Activated effector memory CD4-positive, alpha-beta T cell treated with anti-CD3 and anti-CD28 coated beads, Interleukin-2, amount 50 U/mL, for 16 hours (primary cell): ENCODE data around the gene LRIG2.
"Not testable (repeated sequence)": the region's sequence is repeated elsewhere in the genome, so short reads cannot be mapped to it uniquely, and the experiment has no call there.

ENCODE experiments used
- DNase-seq: peaks from one replicate; pipeline ENCODE4 v3.0.0-alpha.2; 2020

LRIG2 gene

DNA sequence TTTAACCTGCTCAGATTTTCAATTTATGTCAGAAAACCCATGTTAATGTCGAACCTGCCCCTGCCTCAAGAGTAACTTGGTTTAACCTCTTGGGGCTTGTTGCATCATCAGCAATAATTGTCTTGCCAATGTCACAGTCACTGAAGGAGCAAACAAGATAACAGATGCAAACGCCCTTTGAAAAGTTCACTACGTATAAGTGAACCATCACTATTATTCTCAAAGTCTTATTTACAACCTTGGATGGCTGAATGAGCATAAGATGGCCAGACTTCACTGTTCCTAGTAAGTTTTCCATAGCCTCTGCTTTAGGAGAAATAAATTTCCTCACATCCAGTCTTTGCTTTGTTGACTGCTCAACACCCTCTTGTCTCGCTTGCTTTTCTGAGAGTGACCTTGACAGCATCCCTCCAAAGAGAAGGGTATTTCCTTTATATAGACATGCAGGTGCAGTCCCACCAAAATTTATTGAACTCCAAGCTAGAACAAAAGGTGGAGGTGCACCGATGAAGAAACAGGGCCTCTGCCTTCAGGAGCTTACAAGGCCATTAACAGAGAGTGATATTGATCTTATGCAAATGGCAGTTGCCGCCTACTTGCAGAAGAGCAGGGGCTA is 749 bp upstream of the LRIG2 start:
- DNase-seq = no peak

DNA sequence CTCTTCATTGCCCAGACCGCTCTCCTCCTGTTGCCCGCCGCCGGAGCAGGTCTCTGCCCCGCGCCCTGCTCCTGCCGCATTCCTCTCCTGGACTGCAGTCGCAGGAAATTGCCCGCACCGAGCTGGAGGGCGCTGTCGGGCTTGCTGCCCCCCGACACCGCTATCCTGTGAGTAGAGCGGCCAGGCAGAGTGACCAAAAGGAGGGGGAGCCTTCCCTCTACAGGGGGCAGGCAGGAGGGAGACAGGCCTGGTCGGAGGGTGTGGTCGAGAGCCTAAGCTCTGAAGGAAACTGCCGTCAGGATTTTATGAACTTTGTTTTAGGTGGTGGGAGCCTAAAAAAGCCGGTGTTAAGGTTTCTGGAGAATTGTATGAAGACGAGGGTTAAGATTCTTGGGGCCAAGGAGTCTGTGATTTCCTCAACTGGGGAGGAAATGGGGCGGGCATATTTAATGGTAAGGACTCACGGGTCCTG is 517 bp downstream of the LRIG2 start:
- DNase-seq = no peak

DNA sequence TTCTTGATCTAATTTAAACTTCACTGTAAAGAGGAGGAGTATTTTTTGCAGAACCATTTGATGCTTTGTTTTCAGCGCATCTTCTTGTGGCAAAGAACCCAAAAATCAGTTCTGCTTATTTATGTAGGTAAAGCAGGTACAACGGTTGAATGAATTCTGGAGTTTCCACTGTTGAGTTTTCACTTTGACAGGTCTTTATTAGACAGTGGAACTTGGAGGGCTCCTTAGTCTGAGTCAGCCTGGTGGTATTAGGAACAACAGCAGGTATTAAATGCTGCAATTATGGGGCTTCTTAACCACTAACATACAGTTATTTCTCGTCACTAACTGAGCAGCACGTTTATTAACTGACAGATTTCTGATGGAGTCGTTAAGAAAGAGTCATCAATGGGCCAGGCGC is 1.2 kb downstream of the LRIG2 start:
- DNase-seq = no peak

GRCh38 chr1:113077978-113078377 is 5.0 kb downstream of the LRIG2 start:
- DNase-seq = not testable (repeated sequence)

DNA sequence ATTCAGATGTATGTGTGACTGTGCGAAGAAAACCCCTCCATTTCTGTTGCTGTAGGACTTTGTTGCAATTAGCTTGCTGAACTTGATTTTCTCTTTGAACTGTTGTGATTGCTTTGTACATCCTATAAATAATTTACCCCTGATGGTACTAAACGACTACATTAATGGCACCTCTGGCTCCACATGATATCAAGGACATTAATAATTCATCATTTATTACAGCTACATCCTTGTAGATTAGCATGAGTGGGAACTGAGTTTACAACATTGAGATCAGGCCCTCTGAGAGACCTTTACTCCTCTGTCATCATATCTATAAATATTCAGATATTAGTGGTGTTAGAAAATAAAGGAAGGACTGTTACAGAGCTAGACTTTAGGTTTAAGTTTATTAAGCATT is 13.5 kb downstream of the LRIG2 start:
- DNase-seq = no peak

DNA sequence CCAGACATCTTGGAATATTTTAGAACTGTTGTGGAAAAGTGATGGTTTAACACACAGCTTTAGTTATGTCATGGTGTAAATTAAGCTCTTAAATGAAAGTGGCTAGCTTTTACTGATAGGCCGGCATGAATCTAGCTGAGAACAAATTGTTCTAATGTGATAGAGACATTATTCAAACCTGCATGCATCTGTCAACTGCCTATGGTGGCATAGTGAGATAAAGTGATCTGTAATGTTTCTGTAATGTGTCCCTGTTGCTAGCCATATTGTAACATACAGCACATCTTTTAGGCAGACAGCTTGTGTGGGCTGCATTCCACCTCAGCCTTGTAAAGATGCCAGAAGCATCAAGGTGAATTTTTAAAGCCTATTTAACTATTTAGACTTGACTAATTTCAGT is 16.0 kb downstream of the LRIG2 start:
- DNase-seq = no peak

GRCh38 chr1:113090051-113090450 is 17.1 kb downstream of the LRIG2 start:
- DNase-seq = no peak

GRCh38 chr1:113091988-113092594 is 19.1 kb downstream of the LRIG2 start:
- DNase-seq = no peak

- DNase-seq = no peak
These were observed 21.5 kb downstream of the LRIG2 start for GRCh38 chr1:113094506-113094905.

DNA sequence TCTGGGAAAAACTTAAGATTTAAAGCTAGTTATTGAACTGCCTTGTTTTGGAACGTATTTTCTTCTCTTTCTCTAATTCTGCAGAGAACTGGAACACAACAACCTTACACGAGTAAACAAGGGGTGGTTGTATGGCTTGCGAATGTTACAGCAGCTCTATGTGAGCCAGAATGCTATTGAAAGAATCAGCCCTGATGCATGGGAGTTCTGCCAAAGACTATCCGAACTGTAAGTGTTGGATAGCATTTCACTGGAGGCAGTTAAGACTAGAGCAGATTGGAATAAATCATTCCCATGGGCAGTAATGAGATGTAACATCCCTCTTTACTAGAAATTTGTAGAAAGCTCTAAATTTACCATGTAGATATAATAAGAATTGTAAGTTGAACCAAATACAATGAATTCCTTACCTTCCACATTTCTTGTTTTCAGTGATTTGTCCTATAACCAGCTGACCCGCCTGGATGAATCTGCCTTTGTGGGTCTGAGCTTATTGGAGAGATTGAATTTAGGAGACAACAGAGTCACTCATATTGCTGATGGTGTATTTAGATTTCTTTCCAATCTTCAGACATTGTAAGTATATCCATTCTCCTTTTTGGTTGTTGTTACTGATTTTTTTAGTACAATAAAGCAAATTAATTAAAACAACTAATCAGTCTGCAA is 22.9 kb downstream of the LRIG2 start:
- DNase-seq = no peak

GRCh38 chr1:113096493-113096892 is 23.5 kb downstream of the LRIG2 start:
- DNase-seq = no peak

- no peak for DNase-seq
These were observed 28.6 kb downstream of the LRIG2 start for GRCh38 chr1:113101588-113101987.

DNA sequence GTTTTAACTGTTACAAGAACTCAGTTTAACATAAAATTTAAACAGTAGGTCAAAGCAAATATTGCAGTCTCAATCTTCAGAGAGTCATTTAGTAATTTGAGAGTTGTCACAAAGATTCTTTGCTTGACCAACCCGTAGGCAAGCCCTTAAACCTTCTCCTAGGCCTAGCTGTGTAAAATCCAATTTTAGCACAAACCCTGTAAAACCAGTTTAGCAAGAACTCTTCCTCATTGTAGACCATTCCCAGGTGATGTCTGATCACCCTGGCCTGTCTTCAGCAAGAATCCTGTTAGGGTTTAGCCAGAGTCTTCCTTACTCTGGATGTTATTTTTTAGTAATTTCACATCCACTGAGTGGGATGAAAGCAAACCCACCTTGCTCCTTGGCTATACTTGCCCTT is 30.1 kb downstream of the LRIG2 start:
- DNase-seq = no peak

- no peak for DNase-seq
These were observed 31.0 kb downstream of the LRIG2 start for GRCh38 chr1:113103977-113104376.

DNA sequence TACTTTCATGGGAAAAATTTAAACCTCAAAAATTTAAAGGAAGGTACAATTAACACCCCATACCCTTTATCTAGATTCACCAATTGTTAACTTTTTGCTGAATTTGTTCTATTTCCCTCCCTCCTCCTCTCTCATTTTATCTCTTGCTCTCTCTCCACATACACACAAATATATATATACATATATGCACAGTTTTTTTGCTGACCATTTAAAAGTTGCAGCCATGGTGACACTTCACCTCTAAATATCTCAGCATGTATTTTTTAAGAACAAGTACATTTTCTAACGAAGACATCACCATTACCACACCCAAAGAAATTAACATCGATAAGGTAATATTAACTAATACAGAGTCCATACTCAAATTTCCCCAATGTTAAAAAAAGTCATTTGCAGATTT is 33.9 kb downstream of the LRIG2 start:
- DNase-seq = no peak

- no peak for DNase-seq
These were observed 37.0 kb downstream of the LRIG2 start for GRCh38 chr1:113109908-113110554.

GRCh38 chr1:113118266-113118665 is 45.3 kb downstream of the LRIG2 start:
- DNase-seq = no peak

DNA sequence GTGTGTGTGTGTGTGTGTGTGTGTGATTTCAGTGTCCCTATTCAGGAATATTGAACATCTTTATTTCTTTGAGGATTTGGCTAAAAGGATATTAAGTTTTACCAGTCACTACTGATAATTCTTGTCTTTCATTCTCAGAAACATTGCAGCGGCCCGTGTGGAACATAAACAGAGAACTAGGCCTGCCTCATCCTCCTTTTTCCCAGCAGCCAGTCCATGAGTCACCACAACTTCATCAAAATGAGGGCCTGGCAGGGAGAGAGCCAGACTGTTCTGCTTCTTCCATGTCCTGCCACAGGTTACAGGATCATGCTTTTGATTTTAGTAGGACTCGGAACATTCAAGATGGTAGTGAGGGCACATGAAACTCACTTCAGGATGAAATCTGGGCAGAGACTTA is 50.7 kb downstream of the LRIG2 start:
- no peak for DNase-seq

- no peak for DNase-seq
These were observed 51.4 kb downstream of the LRIG2 start for GRCh38 chr1:113124366-113124765.

- DNase-seq = no peak
These were observed 52.5 kb downstream of the LRIG2 start for GRCh38 chr1:113125517-113125916.

- DNase-seq = no peak
These were observed 53.2 kb downstream of the LRIG2 start for GRCh38 chr1:113126207-113126606.

GRCh38 chr1:113128116-113128515 is 55.1 kb downstream of the LRIG2 start:
- no peak for DNase-seq

DNA sequence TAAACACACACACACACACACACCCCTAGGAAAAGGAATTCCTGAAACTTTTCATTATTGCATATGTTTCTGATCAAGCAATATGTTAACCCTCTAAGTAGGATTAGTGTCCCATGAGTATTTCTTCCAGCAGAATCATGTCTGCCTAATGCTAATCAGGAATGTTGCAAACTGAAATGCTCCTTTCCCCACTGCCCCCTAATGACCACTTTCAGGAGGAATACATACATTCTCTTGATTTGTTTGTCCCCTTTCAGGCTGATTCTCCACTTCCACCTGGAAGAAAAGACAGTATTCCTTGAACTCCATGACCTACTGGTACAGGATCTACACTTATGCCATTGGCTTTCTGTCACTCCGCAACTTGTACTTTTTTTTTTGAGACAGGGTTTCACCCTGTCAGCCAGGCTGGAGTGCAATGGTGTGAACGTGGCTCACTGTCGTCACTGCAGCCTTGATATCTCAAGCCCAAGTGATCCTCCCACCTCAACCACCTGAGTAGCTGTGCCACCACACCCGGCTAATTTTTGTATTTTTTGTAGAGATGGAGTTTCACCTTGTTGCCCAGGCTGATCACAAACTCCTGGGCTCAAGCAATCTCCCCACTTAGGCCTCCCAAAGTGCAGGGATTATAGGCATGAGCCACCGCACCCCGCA is 56.7 kb downstream of the LRIG2 start:
- no peak for DNase-seq
